ENCODE results near the gene RPTOR. TPM values are rescaled to one million over a fixed set of nuclear protein-coding genes. Genes with fewer than 3 reads are reported as not detected.

RPTOR gene
- total and polyA plus RNA-seq, 10 of the 15 experiments (the other 5 are each of a cell fraction or from before 2014, with no cell fraction given): 0.18 to 32.1 (median 7.8) TPM

DNA sequence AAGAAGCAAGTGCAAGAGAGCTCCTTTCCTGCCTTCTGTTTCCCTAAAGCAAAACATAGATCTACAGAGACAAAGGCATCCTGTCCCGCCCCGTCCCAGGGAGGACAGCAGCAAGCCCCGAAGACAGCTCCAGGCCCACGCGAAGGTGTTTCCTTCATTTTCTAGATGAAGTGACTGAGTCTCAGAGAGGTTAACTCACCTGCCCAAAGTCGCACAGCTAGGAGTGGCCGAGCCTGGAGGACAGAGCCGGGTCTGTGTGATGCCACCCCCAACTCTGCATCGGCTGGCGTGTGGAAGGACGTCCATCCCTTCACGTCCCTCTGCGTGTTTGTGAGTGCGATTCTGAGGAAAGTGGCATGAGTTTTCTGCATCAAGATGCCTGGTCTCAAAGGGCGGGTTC, 259.8 kb downstream of the RPTOR start:
- BruUV-seq (replicated peaks): no TSS peak
- POLR2A ChIA-PET: no interaction called here
- TF ChIP-seq, protein P1, sequence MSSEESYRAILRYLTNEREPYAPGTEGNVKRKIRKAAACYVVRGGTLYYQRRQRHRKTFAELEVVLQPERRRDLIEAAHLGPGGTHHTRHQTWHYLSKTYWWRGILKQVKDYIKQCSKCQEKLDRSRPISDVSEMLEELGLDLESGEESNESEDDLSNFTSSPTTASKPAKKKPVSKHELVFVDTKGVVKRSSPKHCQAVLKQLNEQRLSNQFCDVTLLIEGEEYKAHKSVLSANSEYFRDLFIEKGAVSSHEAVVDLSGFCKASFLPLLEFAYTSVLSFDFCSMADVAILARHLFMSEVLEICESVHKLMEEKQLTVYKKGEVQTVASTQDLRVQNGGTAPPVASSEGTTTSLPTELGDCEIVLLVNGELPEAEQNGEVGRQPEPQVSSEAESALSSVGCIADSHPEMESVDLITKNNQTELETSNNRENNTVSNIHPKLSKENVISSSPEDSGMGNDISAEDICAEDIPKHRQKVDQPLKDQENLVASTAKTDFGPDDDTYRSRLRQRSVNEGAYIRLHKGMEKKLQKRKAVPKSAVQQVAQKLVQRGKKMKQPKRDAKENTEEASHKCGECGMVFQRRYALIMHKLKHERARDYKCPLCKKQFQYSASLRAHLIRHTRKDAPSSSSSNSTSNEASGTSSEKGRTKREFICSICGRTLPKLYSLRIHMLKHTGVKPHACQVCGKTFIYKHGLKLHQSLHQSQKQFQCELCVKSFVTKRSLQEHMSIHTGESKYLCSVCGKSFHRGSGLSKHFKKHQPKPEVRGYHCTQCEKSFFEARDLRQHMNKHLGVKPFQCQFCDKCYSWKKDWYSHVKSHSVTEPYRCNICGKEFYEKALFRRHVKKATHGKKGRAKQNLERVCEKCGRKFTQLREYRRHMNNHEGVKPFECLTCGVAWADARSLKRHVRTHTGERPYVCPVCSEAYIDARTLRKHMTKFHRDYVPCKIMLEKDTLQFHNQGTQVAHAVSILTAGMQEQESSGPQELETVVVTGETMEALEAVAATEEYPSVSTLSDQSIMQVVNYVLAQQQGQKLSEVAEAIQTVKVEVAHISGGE (CRISPR knock-in tag; IDR thresholded peaks at IDR 0.05): no peak
- TF ChIP-seq FOXK2 (IDR thresholded peaks at IDR 0.05): no peak
- TF ChIP-seq, protein P2, sequence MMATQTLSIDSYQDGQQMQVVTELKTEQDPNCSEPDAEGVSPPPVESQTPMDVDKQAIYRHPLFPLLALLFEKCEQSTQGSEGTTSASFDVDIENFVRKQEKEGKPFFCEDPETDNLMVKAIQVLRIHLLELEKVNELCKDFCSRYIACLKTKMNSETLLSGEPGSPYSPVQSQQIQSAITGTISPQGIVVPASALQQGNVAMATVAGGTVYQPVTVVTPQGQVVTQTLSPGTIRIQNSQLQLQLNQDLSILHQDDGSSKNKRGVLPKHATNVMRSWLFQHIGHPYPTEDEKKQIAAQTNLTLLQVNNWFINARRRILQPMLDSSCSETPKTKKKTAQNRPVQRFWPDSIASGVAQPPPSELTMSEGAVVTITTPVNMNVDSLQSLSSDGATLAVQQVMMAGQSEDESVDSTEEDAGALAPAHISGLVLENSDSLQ (IDR thresholded peaks at IDR 0.05): no peak
- no peak for TF ChIP-seq NFXL1 (IDR thresholded peaks at IDR 0.05; ENCODE audit: borderline replicate concordance)
- TF ChIP-seq, protein P3, sequence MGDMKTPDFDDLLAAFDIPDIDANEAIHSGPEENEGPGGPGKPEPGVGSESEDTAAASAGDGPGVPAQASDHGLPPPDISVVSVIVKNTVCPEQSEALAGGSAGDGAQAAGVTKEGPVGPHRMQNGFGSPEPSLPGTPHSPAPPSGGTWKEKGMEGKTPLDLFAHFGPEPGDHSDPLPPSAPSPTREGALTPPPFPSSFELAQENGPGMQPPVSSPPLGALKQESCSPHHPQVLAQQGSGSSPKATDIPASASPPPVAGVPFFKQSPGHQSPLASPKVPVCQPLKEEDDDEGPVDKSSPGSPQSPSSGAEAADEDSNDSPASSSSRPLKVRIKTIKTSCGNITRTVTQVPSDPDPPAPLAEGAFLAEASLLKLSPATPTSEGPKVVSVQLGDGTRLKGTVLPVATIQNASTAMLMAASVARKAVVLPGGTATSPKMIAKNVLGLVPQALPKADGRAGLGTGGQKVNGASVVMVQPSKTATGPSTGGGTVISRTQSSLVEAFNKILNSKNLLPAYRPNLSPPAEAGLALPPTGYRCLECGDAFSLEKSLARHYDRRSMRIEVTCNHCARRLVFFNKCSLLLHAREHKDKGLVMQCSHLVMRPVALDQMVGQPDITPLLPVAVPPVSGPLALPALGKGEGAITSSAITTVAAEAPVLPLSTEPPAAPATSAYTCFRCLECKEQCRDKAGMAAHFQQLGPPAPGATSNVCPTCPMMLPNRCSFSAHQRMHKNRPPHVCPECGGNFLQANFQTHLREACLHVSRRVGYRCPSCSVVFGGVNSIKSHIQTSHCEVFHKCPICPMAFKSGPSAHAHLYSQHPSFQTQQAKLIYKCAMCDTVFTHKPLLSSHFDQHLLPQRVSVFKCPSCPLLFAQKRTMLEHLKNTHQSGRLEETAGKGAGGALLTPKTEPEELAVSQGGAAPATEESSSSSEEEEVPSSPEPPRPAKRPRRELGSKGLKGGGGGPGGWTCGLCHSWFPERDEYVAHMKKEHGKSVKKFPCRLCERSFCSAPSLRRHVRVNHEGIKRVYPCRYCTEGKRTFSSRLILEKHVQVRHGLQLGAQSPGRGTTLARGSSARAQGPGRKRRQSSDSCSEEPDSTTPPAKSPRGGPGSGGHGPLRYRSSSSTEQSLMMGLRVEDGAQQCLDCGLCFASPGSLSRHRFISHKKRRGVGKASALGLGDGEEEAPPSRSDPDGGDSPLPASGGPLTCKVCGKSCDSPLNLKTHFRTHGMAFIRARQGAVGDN (IDR thresholded peaks at IDR 0.05): no peak
- no peak for TF ChIP-seq CREM (IDR thresholded peaks at IDR 0.05; ENCODE audit: low read depth)
- TF ChIP-seq SMC3 (IDR thresholded peaks at IDR 0.05; ENCODE audit: borderline replicate concordance, low read length): no peak
- TF ChIP-seq SIN3A (IDR thresholded peaks at IDR 0.05; ENCODE audit: low read depth, low read length): no peak
- TF ChIP-seq MYB (IDR thresholded peaks at IDR 0.05; ENCODE audit: borderline replicate concordance, low read depth, low read length): no peak
- TF ChIP-seq, protein P4, sequence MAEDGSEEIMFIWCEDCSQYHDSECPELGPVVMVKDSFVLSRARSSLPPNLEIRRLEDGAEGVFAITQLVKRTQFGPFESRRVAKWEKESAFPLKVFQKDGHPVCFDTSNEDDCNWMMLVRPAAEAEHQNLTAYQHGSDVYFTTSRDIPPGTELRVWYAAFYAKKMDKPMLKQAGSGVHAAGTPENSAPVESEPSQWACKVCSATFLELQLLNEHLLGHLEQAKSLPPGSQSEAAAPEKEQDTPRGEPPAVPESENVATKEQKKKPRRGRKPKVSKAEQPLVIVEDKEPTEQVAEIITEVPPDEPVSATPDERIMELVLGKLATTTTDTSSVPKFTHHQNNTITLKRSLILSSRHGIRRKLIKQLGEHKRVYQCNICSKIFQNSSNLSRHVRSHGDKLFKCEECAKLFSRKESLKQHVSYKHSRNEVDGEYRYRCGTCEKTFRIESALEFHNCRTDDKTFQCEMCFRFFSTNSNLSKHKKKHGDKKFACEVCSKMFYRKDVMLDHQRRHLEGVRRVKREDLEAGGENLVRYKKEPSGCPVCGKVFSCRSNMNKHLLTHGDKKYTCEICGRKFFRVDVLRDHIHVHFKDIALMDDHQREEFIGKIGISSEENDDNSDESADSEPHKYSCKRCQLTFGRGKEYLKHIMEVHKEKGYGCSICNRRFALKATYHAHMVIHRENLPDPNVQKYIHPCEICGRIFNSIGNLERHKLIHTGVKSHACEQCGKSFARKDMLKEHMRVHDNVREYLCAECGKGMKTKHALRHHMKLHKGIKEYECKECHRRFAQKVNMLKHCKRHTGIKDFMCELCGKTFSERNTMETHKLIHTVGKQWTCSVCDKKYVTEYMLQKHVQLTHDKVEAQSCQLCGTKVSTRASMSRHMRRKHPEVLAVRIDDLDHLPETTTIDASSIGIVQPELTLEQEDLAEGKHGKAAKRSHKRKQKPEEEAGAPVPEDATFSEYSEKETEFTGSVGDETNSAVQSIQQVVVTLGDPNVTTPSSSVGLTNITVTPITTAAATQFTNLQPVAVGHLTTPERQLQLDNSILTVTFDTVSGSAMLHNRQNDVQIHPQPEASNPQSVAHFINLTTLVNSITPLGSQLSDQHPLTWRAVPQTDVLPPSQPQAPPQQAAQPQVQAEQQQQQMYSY (CRISPR knock-in tag; IDR thresholded peaks at IDR 0.05): no peak
- TF ChIP-seq RUNX3 (IDR thresholded peaks at IDR 0.05; ENCODE audit: low read length): no peak

More for the DNA sequence above, 259.8 kb downstream of the RPTOR start:
- Histone ChIP-seq H3K4me3 (no peak overlapping the region), H2AFZ (ENCODE audit: control insufficient read depth, low read depth, low read length) (no peak overlapping the region), H3K27ac (ENCODE audit: control insufficient read depth, insufficient read depth) (no peak overlapping the region), H3K4me1 (ENCODE audit: control insufficient read depth, insufficient read depth, low read length) (no peaks in the 10 kb centered on the region), H3K9me3 (replicated peaks; ENCODE audit: control insufficient read depth, insufficient read depth, low read length) (peaks cover 5% of the 10 kb centered on the region; the same call in 1 of the 3 replicates), H3K9ac (ENCODE audit: control insufficient read depth, insufficient read depth, low read length) (no peak overlapping the region), H3K36me3 (ENCODE audit: control insufficient read depth in 2 of 2, insufficient read depth in 2 of 2, low read length in 1 of 2) (peaks cover 2 to 3% of the 10 kb centered on the region in 2 experiments; a peak in 3 of 4 replicates), H4K20me1 (ENCODE audit: control insufficient read depth, insufficient read depth) (no peaks in the 10 kb centered on the region), H3K4me2 (ENCODE audit: control insufficient read depth, insufficient read depth) (no peak overlapping the region), H3K79me2 (ENCODE audit: control insufficient read depth, insufficient read depth, low read length) (no peaks in the 10 kb centered on the region), H3K27me3 (replicated peaks in 1 of 2; ENCODE audit: control insufficient read depth in 2 of 2, insufficient read depth in 2 of 2, low read length in 1 of 2) (no peaks in the 10 kb centered on the region)
- FAIRE-seq (no peak), DNase-seq (ENCODE audit: low read depth, low spot score) (no peak), ATAC-seq (no peak)
- in situ Hi-C loops (cut with MboI): no loop called here
- ChIA-PET CTCF (no interaction called here), SMC1A (ENCODE audit: uncharacterized antibody, unreplicated experiment) (interaction anchor here (1.0 kb wide), 1 partner anchor 28 kb away, joined by 3 read pairs; no protein-coding TSS in a partner anchor), RAD21 (ENCODE audit: unreplicated experiment) (no interaction called here)
- intact Hi-C loops (cut with micrococcal nuclease; ENCODE audit: unreplicated experiment): no loop called here
- 97% methylated on average over 15 of the region's 15 CpGs for WGBS (ENCODE audit: insufficient coverage, insufficient replicate concordance, low lambda C conversion rate, missing lambda C conversion rate)
